GM18861 (cell line): ENCODE results near the gene MYL9.
"Not testable (repeated sequence)": the region's sequence is repeated elsewhere in the genome, so short reads cannot be mapped to it uniquely, and the experiment has no call there.

Experiments
- ATAC-seq: cut with Tn5 transposase; IDR thresholded peaks from one replicate; pipeline ENCODE4 v1.9.1; 2021; ENCODE audit not compliant: unreplicated experiment

Gene MYL9

DNA sequence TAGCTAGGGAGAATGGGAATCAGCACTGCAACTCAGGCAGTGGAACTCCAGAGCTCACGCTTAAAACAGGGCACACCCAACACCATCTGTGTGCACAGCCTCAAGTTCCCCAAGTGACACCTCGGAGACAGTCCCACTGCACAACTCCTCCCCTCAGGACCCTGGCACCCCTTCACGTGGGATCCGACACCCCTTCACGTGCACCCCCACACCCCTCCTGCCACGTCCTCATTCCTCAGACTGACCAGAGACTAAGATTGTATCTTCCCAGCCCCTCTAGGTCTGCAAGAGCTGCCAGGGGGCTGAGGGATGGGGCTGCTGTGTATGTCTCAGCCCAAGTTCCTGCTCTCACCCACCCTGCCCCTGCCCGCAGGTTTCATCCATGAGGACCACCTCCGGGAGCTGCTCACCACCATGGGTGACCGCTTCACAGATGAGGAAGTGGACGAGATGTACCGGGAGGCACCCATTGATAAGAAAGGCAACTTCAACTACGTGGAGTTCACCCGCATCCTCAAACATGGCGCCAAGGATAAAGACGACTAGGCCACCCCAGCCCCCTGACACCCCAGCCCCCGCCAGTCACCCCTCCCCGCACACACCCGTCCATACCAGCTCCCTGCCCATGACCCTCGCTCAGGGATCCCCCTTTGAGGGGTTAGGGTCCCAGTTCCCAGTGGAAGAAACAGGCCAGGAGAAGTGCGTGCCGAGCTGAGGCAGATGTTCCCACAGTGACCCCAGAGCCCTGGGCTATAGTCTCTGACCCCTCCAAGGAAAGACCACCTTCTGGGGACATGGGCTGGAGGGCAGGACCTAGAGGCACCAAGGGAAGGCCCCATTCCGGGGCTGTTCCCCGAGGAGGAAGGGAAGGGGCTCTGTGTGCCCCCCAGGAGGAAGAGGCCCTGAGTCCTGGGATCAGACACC lies 7.6 kb downstream of the MYL9 start:
- ATAC-seq = no peak

DNA sequence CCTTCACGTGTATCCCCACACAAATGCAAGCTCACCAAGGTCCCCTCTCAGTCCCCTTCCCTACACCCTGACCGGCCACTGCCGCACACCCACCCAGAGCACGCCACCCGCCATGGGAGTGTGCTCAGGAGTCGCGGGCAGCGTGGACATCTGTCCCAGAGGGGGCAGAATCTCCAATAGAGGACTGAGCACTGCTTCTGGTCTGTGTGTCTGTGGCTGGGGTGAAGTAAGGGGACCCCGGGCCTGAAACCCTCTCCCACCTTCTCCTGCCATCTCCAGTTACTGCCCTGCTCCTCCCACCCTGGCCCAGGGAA lies 8.3 kb downstream of the MYL9 start:
- ATAC-seq = no peak

GRCh38 chr20:36549942-36550789 lies 8.8 kb downstream of the MYL9 start:
- ATAC-seq = no peak

DNA sequence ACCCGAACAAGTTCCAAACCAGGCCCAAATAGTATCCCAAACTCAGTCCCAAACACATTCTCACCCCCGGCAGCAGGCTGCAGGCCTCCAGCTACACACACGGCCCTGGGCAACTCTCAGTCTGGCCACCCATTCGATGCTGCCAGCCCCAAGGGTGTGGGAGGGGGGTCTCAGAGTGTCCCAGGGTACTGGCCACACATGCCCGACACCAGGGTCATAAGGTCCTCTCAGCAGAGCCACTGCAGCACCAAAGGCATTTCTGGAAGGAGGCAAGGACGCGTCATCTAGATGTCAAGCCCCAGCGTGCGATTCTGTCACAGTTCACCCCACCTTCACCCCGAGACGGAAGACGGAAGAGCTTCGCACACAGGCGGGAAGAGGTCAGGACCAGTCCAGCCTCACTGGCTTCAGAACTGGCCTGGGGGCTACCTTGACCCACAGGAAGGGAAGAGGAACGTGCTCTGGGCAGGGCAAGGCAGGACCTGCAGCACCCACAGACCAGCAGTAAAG lies 9.5 kb downstream of the MYL9 start:
- no peak for ATAC-seq

DNA sequence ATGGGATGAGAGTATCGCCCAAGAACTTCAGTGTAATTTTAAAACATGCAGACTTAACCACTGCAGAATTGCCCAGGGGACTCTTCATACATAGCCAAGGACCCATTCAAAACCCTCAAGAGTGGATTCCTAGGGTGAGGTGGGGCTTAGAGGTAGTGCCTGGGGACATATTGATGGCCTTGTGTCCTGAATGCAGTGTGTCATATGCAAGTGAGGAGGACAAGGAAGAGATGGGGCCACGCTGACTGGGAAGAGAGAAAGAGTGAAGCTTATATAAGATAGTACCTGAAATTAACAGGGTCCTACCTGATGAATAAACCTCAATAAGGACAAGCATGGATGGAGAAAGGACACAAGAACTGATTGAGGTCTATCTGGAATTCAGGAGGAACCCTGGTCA lies 13.9 kb downstream of the MYL9 start:
- no peak for ATAC-seq

- no peak for ATAC-seq
Observed at GRCh38 chr20:36562724-36563123, 21.4 kb downstream of the MYL9 start.

DNA sequence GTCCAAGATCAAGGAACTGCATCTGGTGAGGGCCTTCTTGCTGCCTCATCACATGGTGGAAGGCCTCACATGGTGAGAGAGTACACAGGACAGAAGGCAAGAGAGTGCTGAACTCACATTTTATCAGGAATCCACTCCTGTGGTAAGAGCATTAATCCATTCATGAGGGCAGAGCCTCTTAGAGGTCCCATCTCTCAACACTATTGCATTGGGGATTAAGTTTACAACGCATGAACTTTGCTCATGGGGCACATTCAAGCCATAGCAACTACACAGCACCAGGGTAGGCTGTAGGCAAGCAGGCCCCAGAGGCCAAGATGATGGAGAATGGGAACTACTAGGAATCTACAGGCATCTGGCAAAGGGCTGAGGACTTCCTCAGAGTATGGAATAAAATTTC lies 22.1 kb downstream of the MYL9 start:
- no peak for ATAC-seq

GRCh38 chr20:36564078-36564725 lies 22.9 kb downstream of the MYL9 start:
- ATAC-seq = not testable (repeated sequence)

DNA sequence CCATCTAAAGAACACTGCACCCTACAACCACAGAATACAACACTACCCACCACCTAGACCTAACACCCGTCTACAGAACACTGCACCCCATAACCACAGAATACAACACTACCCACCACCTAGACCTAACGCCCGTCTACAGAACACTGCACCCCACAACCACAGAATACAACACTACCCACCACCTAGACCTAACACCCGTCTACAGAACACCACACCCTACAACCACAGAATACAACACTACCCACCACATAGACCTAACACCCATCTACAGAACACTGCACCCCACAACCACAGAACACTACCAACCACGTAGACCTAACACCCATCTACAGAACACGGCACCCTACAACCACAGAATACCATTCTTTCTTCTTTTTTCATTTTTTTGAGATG lies 23.4 kb downstream of the MYL9 start:
- not testable (repeated sequence) for ATAC-seq

DNA sequence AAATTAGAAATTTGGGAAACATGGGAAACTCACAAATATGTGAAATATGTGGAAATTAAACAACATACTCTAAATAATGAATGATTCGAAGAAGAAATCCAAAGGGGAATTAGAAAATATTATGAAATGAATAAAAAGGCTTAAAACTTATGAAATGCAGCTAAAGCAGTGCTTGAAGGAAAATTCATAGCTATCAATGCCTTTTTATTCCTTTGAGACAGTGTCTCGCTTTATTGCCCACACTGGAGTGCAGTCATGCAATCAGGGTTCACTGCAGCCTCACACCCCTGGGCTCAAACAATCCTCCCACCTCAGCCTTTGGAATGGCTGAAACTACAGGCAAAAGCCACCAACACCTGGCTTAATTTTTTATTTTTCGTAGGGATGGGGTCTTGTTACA lies 24.2 kb downstream of the MYL9 start:
- no peak for ATAC-seq

GRCh38 chr20:36569847-36570429 lies 28.6 kb downstream of the MYL9 start:
- ATAC-seq = no peak

DNA sequence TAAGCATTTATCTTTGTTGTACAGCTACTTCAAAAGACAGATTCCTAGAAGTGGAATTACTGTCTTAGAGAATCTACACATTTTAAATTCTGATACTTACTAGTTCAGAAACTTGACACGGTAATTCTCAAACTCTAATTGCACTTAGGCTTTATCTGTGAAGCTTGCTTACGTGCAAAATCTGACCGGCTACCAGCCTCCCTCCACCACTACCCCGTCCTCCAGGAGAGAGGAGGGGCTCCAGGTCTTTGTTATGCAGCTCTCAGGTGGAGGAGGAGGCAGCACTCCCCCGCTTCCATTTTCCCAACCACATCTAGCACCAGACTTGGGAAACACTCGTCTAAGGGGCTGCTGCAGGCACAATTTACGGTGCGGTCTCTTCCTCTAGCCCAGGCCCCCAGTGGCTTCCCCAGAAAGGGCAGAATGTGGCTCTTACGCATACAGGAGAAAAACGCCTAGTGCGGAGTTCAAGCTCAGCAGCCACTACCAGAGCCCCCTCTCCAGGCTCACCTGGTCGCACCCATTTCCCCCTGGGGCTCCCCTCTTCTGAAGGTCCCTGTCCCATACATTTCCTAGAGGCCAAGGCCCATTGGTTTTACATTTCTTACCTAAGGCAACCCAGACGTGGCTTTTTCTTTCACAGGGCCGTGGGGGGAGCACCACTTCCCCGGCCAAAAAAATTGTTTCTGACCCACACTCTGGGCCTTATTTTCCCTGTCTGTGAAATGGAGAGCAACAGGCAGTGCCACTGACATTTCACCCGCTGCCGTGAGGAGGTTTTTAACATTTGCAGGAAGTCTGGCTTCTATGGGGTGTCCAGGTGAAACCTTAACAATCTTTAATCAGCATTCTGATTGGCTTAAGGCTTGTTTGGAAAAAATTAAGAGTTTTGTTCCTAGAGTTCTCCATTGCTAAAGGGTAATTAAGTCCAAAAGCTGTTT lies 30.5 kb downstream of the MYL9 start:
- no peak for ATAC-seq

GRCh38 chr20:36572701-36573102 lies 31.4 kb downstream of the MYL9 start:
- no peak for ATAC-seq

- peak; percentile 63 for ATAC-seq
Observed at GRCh38 chr20:36573103-36573797, 31.9 kb downstream of the MYL9 start, which contains the start of gene TGIF2. TSS of gene TGIF2 (plus strand) at chr20:36573597. CDS start at chr20:36578775, 5,178 bp downstream.

DNA sequence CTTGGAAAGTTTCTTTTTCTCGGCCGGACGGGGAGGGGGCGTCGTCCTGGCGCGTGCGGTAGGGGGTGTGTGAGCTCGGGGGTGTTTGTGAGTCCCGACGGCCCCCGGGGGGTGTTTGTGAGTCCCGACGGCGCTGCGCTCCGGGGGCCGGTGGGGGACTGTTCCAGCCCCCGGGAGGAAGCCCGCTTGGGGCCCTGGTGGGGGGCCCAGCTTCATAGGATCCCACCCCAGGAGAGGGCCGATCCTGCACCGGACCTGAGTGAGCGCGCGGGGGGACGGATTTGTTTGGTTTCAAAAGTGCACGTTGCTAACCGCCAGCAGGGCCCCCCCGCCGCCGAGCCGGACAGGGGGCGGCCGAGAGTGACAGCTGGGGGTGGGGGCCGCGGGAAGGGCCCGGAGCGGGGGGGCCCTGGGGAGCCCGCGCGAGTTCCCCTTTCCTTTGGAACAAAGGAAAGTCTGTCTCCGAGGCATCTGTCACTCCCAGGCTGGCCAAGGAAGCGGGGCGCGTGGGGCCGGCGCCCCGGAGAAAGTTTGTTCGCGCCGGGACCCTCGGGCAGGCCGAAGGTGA lies 32.6 kb downstream of the MYL9 start:
- ATAC-seq = no peak

DNA sequence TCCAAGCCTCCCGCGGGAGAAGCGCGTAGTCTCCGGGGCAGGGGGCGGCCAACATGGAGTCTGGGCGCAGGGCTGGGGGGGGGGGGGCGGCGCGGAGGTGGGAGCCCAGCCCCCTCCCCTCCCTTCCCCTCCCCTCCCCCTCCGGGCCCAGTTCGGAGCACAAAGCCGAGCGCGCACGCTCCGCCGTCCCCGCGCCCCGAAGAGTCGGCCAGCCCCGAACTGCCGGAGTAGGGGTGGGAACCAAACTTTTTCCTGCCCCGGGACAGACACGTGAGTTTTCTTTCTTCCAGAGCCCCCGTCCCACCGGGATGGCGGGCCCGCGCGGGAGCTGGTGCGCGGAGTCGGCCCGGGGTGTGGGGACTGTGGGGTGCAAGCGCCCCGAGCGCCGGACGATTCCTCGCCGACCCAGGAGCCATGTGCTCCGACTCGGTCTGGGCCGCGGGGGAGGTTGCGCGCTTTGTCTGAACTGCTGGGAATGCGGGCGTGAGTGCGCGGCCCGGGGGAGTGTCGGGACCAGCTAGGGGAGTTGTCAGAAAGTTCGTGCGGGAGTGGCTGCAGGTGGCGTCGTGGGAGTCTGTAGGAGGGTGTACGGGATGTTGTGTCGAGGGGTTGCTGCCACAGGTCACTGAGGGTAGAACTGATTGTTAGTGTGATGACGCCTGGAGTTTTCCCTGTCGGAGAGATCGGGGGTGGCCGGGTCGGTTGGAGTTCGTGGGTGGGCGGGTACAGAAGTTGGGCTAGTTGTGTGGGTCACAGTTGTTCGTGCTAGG lies 33.2 kb downstream of the MYL9 start:
- no peak for ATAC-seq

DNA sequence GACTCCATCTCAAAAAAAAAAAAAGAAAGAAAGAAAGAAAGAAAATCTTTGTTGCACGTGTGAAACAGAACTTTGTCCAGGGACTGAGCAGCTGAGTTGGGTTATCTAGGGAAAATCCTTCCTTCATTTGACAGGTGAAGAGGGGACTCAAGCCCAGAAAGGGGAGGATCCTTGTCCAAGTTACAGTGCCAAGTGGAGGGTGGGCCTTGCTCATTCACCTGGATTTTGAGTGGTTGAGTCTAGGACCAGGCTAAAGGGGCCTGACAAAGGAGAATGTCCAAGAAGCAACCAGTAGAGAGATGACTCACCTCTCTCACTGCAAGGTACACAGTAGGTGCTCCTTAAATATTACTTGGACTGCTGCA lies 34.7 kb downstream of the MYL9 start:
- no peak for ATAC-seq

- ATAC-seq = no peak
Observed at GRCh38 chr20:36578356-36579041, 37.2 kb downstream of the MYL9 start.
